Measurements from ENCODE around the gene ARHGAP26. TPM values are rescaled to one million over a fixed set of nuclear protein-coding genes. Genes with fewer than 3 reads are reported as not detected.

The ARHGAP26 gene
- total and polyA plus RNA-seq, 4 experiments from 2014 or later: 2.0 to 22.7 (median 17.3) TPM

GRCh38 chr5:143061161-143061945 lies 291.2 kb downstream of the ARHGAP26 start:
- POLR2A ChIA-PET (ENCODE audit: partially characterized antibody): no interaction called here
- CTCF ChIA-PET (ENCODE audit: partially characterized antibody): no interaction called here

GRCh38 chr5:143062379-143062778 lies 292.2 kb downstream of the ARHGAP26 start:
- H3K27me3 Mint-ChIP-seq: no peaks in the 10 kb centered on the region
- intact Hi-C loops (cut with micrococcal nuclease): no loop called here

More at GRCh38 chr5:143061161-143061945, 291.2 kb downstream of the ARHGAP26 start:
- no peak overlapping the region for H3K27ac ChIP-seq (ENCODE audit: low read depth, low read length)
- H3K4me3 ChIP-seq (ENCODE audit: low read length in 2 of 2): no peak overlapping the region
- H3K36me3 ChIP-seq (ENCODE audit: insufficient read depth, low read length): no peaks in the 10 kb centered on the region
- no peaks in the 10 kb centered on the region for H3K27me3 ChIP-seq (ENCODE audit: insufficient read depth, low read length)
- Mint-ChIP-seq H3K27ac (no peak overlapping the region), H3K4me3 (no peak overlapping the region), H3K9me3 (no peaks in the 10 kb centered on the region), H3K4me1 (peaks cover 3 to 7% (median 4%) of the 10 kb centered on the region in 4 donors), H3K27me3 (no peaks in the 10 kb centered on the region), H3K36me3 (peaks cover 40 to 72% of the 10 kb centered on the region in 2 donors)
- H3K4me1 ChIP-seq (ENCODE audit: insufficient read depth, low read length): peaks cover 2% of the 10 kb centered on the region
- intact Hi-C loops (cut with micrococcal nuclease): no loop called here
- H3K9me3 ChIP-seq (ENCODE audit: control insufficient read depth in 1 of 2, low read length in 2 of 2): no peaks in the 10 kb centered on the region
- DNase-seq: no peak

GRCh38 chr5:143063175-143063970 lies 293.2 kb downstream of the ARHGAP26 start:
- H3K4me3 ChIP-seq (ENCODE audit: low read length in 2 of 2): no peak overlapping the region
- Mint-ChIP-seq H3K36me3 (peaks cover 30 to 63% of the 10 kb centered on the region in 2 donors), H3K27me3 (no peaks in the 10 kb centered on the region), H3K4me3 (no peak overlapping the region), H3K9me3 (no peaks in the 10 kb centered on the region), H3K27ac (no peak overlapping the region), H3K4me1 (peaks cover 4 to 10% (median 6%) of the 10 kb centered on the region in 4 donors)
- H3K36me3 ChIP-seq (ENCODE audit: insufficient read depth, low read length): no peaks in the 10 kb centered on the region
- H3K27me3 ChIP-seq (ENCODE audit: insufficient read depth, low read length): no peaks in the 10 kb centered on the region
- peaks cover 8% of the 10 kb centered on the region for H3K4me1 ChIP-seq (ENCODE audit: insufficient read depth, low read length)
- POLR2A ChIA-PET (ENCODE audit: partially characterized antibody): no interaction called here
- H3K27ac ChIP-seq (ENCODE audit: low read depth, low read length): no peak overlapping the region
- DNase-seq: no peak
- intact Hi-C loops (cut with micrococcal nuclease): no loop called here
- no peaks in the 10 kb centered on the region for H3K9me3 ChIP-seq (ENCODE audit: control insufficient read depth in 1 of 2, low read length in 2 of 2)
- CTCF ChIA-PET (ENCODE audit: partially characterized antibody): no interaction called here

More at GRCh38 chr5:143062379-143062778, 292.2 kb downstream of the ARHGAP26 start:
- Mint-ChIP-seq H3K27ac (no peak overlapping the region), H3K4me1 (peaks cover 4 to 9% (median 6%) of the 10 kb centered on the region in 4 donors), H3K36me3 (peaks cover 36 to 68% of the 10 kb centered on the region in 2 donors), H3K4me3 (no peak overlapping the region), H3K9me3 (no peaks in the 10 kb centered on the region)
- ChIA-PET POLR2A (ENCODE audit: partially characterized antibody) (interaction anchor here (0.7 kb wide), 1 partner anchor 37 kb away, joined by 3 read pairs; no protein-coding TSS in a partner anchor), CTCF (ENCODE audit: partially characterized antibody) (no interaction called here)
- Histone ChIP-seq H3K36me3 (ENCODE audit: insufficient read depth, low read length) (no peaks in the 10 kb centered on the region), H3K4me3 (ENCODE audit: low read length in 2 of 2) (no peak overlapping the region), H3K9me3 (ENCODE audit: control insufficient read depth in 1 of 2, low read length in 2 of 2) (no peaks in the 10 kb centered on the region), H3K4me1 (ENCODE audit: insufficient read depth, low read length) (peaks cover 8% of the 10 kb centered on the region), H3K27me3 (ENCODE audit: insufficient read depth, low read length) (no peaks in the 10 kb centered on the region), H3K27ac (ENCODE audit: low read depth, low read length) (no peak overlapping the region)
- no peak for DNase-seq

- CTCF ChIA-PET (ENCODE audit: partially characterized antibody): no interaction called here
- POLR2A ChIA-PET (ENCODE audit: partially characterized antibody): no interaction called here
Measured at GRCh38 chr5:143064218-143064641, 294.1 kb downstream of the ARHGAP26 start.

GRCh38 chr5:143064676-143065075 lies 294.5 kb downstream of the ARHGAP26 start:
- H3K27ac Mint-ChIP-seq: no peak overlapping the region

More at GRCh38 chr5:143064218-143064641, 294.1 kb downstream of the ARHGAP26 start:
- peaks cover 8% of the 10 kb centered on the region for H3K4me1 ChIP-seq (ENCODE audit: insufficient read depth, low read length)
- H3K27ac ChIP-seq (ENCODE audit: low read depth, low read length): no peak overlapping the region
- H3K27me3 Mint-ChIP-seq: no peaks in the 10 kb centered on the region
- H3K9me3 Mint-ChIP-seq: no peaks in the 10 kb centered on the region
- no peaks in the 10 kb centered on the region for H3K27me3 ChIP-seq (ENCODE audit: insufficient read depth, low read length)
- H3K27ac Mint-ChIP-seq: no peak overlapping the region
- no peak for DNase-seq
- peaks cover 4 to 10% (median 6%) of the 10 kb centered on the region in 4 donors for H3K4me1 Mint-ChIP-seq
- intact Hi-C loops (cut with micrococcal nuclease): no loop called here
- H3K4me3 Mint-ChIP-seq: no peak overlapping the region
- H3K9me3 ChIP-seq (ENCODE audit: control insufficient read depth in 1 of 2, low read length in 2 of 2): no peaks in the 10 kb centered on the region
- no peaks in the 10 kb centered on the region for H3K36me3 ChIP-seq (ENCODE audit: insufficient read depth, low read length)
- no peak overlapping the region for H3K4me3 ChIP-seq (ENCODE audit: low read length in 2 of 2)
- peaks cover 30 to 63% of the 10 kb centered on the region in 2 donors for H3K36me3 Mint-ChIP-seq

DNA sequence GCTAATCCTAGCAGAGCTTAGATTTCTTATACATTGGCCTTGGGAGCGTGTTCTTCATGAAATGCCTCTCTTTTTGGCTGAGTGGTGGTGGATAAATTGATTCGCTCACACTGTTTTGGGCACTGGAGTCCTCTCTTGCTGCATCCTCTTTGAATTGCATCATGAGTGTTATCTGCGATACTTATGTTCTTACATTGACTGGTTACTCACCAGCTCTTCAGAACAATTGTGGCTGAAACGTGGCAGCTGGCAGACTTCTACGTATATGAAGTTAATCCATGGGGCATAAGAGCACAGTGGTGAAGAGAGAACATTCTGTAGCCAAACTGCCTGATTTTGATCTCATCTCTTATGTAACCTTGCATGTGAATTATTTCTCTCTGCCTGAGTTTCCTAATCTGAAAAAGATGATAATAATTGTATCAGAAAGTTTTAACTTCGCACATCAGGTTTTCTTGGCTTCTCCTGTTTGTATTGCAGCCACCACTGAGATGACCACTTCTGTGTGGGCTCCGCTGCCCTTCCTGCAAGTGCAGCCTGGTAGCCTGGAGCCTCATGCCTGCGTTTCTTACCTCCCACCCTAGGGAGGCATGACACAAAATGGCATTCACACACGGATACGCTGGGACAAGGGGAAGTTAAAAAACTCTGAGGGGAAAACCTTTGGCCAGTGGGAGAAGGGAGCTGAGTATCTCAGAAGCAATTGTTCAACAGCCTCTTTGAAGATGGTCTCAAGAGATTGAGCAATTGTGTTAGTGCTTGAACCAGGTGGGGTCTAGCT lies 295.2 kb downstream of the ARHGAP26 start:
- Mint-ChIP-seq H3K4me3 (no peak overlapping the region), H3K27ac (peak overlapping the region in 1 of 7 donors; percentile 10)

More at GRCh38 chr5:143064676-143065075, 294.5 kb downstream of the ARHGAP26 start:
- Mint-ChIP-seq H3K4me1 (peaks cover 4 to 10% (median 6%) of the 10 kb centered on the region in 4 donors), H3K27me3 (no peaks in the 10 kb centered on the region), H3K36me3 (peaks cover 34 to 63% of the 10 kb centered on the region in 2 donors), H3K9me3 (no peaks in the 10 kb centered on the region), H3K4me3 (no peak overlapping the region)
- no peak for DNase-seq
- Histone ChIP-seq H3K4me3 (ENCODE audit: low read length in 2 of 2) (no peak overlapping the region), H3K27me3 (ENCODE audit: insufficient read depth, low read length) (no peaks in the 10 kb centered on the region), H3K4me1 (ENCODE audit: insufficient read depth, low read length) (peaks cover 8% of the 10 kb centered on the region), H3K27ac (ENCODE audit: low read depth, low read length) (no peak overlapping the region), H3K9me3 (ENCODE audit: control insufficient read depth in 1 of 2, low read length in 2 of 2) (no peaks in the 10 kb centered on the region), H3K36me3 (ENCODE audit: insufficient read depth, low read length) (no peaks in the 10 kb centered on the region)
- intact Hi-C loops (cut with micrococcal nuclease): no loop called here
- ChIA-PET CTCF (ENCODE audit: partially characterized antibody) (no interaction called here), POLR2A (ENCODE audit: partially characterized antibody) (no interaction called here)

More for the DNA sequence above, 295.2 kb downstream of the ARHGAP26 start:
- POLR2A ChIA-PET (ENCODE audit: partially characterized antibody): no interaction called here
- Histone ChIP-seq H3K4me1 (ENCODE audit: insufficient read depth, low read length) (peaks cover 8% of the 10 kb centered on the region), H3K27ac (ENCODE audit: low read depth, low read length) (no peak overlapping the region), H3K27me3 (ENCODE audit: insufficient read depth, low read length) (no peaks in the 10 kb centered on the region), H3K4me3 (ENCODE audit: low read length in 2 of 2) (no peak overlapping the region), H3K36me3 (ENCODE audit: insufficient read depth, low read length) (no peaks in the 10 kb centered on the region), H3K9me3 (ENCODE audit: control insufficient read depth in 1 of 2, low read length in 2 of 2) (no peaks in the 10 kb centered on the region)
- peaks cover 4 to 10% (median 6%) of the 10 kb centered on the region in 4 donors for H3K4me1 Mint-ChIP-seq
- CTCF ChIA-PET (ENCODE audit: partially characterized antibody): no interaction called here
- no peak for DNase-seq
- no peaks in the 10 kb centered on the region for H3K27me3 Mint-ChIP-seq
- H3K9me3 Mint-ChIP-seq: peaks cover 0 to 3% (median 0%) of the 10 kb centered on the region in 8 donors
- peaks cover 37 to 66% of the 10 kb centered on the region in 2 donors for H3K36me3 Mint-ChIP-seq
- intact Hi-C loops (cut with micrococcal nuclease): no loop called here
